NB4 (cell line): Measurements from ENCODE around the gene RNF187.

Experiments
- DNase-seq: peaks from one replicate; pipeline ENCODE4 v3.0.0; 2010; ENCODE audit warnings: low read depth
- H3K4me3 ChIP-seq: one replicate; pipeline ENCODE4 v1.5.1; 2011; ENCODE audit warnings: mild to moderate bottlenecking, low read depth, low read length, moderate library complexity
- MAX ChIP-seq: IDR thresholded peaks from 2 replicates; pipeline ENCODE4 v1.6.1; 2011; ENCODE audit warnings: low read depth, low read length
- MYC ChIP-seq: IDR thresholded peaks from 2 replicates; pipeline ENCODE4 v1.6.1; 2011; ENCODE audit warnings: low read depth, low read length
- POLR2A ChIP-seq: IDR thresholded peaks from 2 replicates; pipeline ENCODE4 v1.6.1; 2011; ENCODE audit warnings: mild to moderate bottlenecking; ENCODE audit not compliant: insufficient read length; ENCODE audit errors: extremely low read depth
- TF ChIP-seq, protein P1 (sequence below): IDR thresholded peaks from one replicate; pipeline ENCODE4 v1.5.1; 2012; ENCODE audit warnings: low read depth, low read length

RNF187 gene

GRCh38 chr1:228494970-228495853 lies 8.0 kb downstream of the RNF187 start:
- TF ChIP-seq POLR2A (no peak), MAX (no peak), MYC (no peak)
- TF ChIP-seq, protein P1, sequence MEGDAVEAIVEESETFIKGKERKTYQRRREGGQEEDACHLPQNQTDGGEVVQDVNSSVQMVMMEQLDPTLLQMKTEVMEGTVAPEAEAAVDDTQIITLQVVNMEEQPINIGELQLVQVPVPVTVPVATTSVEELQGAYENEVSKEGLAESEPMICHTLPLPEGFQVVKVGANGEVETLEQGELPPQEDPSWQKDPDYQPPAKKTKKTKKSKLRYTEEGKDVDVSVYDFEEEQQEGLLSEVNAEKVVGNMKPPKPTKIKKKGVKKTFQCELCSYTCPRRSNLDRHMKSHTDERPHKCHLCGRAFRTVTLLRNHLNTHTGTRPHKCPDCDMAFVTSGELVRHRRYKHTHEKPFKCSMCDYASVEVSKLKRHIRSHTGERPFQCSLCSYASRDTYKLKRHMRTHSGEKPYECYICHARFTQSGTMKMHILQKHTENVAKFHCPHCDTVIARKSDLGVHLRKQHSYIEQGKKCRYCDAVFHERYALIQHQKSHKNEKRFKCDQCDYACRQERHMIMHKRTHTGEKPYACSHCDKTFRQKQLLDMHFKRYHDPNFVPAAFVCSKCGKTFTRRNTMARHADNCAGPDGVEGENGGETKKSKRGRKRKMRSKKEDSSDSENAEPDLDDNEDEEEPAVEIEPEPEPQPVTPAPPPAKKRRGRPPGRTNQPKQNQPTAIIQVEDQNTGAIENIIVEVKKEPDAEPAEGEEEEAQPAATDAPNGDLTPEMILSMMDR: no peak
- no peak for DNase-seq
- no peak overlapping the region for H3K4me3 ChIP-seq

- no peak overlapping the region for H3K4me3 ChIP-seq
- DNase-seq: no peak
- TF ChIP-seq MAX (no peak), MYC (no peak), POLR2A (no peak)
- TF ChIP-seq, protein P1: no peak
Observed at GRCh38 chr1:228496084-228496483, 8.9 kb downstream of the RNF187 start.

DNA sequence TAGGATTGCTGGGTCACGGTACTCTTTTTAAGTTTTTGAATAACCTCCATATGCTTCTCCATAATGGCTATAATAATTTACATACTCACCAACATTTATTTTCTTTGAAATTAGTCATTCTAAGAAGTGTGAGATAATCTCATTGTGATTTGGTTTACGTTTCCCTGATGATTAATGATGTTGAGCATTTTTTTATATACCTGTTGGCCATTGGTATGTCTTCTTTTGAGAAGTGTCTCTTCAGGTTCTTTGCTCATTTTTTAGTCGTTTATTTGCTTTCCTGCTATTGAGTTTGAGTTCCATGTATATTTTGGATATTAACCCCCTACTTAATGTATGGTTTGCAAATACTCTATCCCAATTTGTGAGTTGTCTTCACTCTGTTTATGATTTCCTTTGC lies 9.3 kb downstream of the RNF187 start:
- H3K4me3 ChIP-seq: no peak overlapping the region
- TF ChIP-seq, protein P1: no peak
- no peak for TF ChIP-seq POLR2A
- no peak for TF ChIP-seq MYC
- no peak for TF ChIP-seq MAX
- DNase-seq: no peak

- TF ChIP-seq MAX: no peak
- no peak for TF ChIP-seq MYC
- TF ChIP-seq, protein P1: no peak
- TF ChIP-seq POLR2A: no peak
- H3K4me3 ChIP-seq: no peak overlapping the region
- DNase-seq: no peak
Observed at GRCh38 chr1:228497206-228497605, 10.0 kb downstream of the RNF187 start.

GRCh38 chr1:228497817-228498216 lies 10.6 kb downstream of the RNF187 start:
- no peak overlapping the region for H3K4me3 ChIP-seq
- no peak for TF ChIP-seq MYC
- TF ChIP-seq MAX: no peak
- TF ChIP-seq, protein P1: no peak
- TF ChIP-seq POLR2A: no peak
- DNase-seq: no peak

DNA sequence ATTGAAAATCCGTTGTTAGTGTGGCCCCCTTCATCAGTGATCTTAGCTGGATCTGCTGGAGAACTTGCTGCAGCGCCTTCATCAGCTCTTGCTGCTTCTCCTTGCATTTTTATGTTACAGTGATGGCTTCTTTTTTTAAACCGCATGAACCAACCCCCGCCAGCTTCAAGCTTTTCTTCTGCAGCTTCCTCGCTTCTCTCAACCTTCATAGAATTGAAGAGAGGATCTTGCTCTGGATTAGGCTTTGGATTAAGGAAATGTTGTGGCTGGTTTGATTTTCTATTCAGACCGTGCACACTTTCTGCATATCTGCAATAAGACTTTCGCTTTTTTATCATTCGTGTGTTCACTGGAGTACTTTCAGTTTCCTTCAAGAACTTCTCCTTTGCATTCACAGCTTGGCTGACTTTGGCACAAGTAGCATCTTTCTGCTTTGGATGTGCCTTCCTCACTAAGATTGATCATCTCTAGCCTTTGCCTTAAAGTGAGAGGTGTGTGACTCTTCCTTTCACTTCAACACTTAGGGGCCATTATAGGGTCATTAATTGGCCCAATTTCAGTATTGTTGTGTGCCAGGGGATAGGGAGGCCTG lies 13.1 kb downstream of the RNF187 start:
- no peak for TF ChIP-seq POLR2A
- no peak for TF ChIP-seq MAX
- no peak for TF ChIP-seq MYC
- TF ChIP-seq, protein P1: no peak
- DNase-seq: no peak
- no peak overlapping the region for H3K4me3 ChIP-seq
